Endothelial cell of hepatic sinusoid (primary cell): ENCODE data around the gene OR8D2.

Source experiments
- in situ Hi-C: cut with HindIII; loops from 2 replicates; pipeline ENCODE4 v1.10.0; 2017; ENCODE audit warnings: low sequenced_read_pairs

Gene OR8D2, protein sequence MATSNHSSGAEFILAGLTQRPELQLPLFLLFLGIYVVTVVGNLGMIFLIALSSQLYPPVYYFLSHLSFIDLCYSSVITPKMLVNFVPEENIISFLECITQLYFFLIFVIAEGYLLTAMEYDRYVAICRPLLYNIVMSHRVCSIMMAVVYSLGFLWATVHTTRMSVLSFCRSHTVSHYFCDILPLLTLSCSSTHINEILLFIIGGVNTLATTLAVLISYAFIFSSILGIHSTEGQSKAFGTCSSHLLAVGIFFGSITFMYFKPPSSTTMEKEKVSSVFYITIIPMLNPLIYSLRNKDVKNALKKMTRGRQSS

DNA sequence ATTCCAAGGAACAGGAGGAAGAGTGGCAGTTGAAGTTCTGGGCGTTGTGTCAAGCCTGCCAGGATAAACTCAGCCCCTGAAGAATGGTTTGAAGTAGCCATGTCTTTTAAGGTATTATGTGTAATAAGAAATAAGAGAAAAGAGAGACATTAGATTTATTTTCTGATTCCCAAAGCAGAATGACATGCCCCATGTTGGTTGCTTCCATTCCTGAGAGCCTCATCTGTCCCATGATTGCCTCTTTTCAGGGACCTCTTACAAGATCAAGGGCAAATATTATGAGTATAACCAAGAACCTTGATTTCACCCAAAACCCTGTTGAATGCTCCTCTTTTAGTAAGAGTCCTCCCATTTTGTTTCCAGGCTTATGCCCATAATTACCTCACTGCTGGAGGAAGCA is at the start of gene OR8D2:
OR8D2 (minus strand) TSS at position 101 of the 400 bp plus-strand sequence; CDS start at position 101, 0 bp downstream.
- in situ Hi-C loops, result no loop called here

DNA sequence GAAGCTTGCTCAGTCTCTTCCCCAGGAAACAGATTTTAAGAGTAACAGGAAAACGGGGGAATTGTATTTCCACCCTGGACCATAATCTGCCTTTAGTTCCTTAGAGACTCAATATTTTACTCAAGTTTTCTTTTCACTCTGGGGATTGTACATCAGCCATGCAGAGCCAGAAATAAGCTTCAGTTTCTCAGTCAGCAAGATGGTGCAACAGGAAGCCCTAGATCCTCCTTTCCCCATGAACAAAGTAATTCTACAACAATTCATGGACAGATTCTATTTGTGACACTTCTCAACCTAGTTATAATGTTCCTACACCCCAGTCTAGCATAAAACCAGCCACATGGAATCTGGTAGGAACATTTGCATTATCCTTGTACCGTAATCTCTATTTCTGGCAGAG is 39.6 kb upstream of the OR8D2 start:
- in situ Hi-C loops, result no loop called here

DNA sequence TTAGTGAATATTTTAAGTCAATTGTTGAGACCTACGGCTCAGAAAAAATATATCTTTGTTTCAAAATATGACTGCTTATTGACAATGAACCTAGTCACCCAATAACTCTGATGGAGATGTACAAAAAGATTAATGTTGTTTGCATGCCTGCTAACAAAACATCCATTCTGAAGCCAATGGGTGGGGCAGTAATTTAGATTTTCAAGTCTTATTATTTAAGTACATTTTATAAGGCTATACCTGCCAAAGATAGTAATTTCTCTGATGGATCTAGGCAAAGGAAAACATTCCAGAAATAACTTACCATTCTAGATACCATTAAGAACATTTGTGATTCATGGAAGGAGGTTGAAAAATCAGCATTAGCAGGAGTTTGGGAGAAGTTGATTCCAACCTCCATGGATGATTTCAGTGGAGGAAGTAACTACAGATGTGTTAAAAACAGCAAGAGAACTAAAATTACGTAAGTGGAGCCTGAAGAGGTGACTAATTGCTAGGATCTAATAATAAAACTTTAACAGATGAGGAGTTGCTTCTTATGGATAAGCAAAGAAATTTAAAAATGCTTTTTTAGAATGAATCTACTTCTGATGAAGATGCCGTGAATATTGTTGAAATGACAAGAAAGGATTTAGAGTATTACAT is 26.4 kb upstream of the OR8D2 start:
- in situ Hi-C loops, result no loop called here

DNA sequence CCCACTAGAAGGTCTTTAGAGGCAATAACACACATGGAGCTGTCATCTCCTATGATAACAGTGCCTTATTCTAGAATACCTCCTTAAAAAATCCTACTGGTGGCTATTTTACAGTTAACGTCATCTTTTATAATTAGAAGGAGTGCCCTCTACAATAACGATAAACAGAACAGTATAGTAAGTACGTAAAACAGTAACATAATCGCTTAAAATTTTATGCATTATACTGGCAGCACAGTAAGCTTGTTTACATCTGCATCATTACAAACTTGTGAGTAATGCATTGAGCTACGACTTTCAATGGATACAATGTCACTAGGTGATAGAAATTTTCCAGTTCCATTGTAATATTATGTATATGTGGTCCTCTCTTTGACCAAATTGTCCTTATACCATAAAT is 24.3 kb upstream of the OR8D2 start:
- in situ Hi-C loops, result no loop called here

DNA sequence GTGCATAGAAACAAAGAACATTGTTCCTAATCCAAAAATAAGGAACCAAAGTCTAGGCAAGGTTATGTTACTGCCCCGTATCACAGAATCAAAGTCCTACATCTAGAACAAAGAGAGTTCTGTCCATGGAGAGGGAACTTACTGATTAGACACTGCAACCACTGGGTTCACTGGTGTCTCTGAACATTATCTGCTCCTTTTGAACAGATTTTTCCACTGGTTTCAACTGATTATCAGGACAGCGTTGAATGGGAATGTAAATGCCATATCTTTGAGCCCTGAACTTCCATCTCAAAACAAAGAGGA is 20.1 kb upstream of the OR8D2 start:
- in situ Hi-C loops, result no loop called here

DNA sequence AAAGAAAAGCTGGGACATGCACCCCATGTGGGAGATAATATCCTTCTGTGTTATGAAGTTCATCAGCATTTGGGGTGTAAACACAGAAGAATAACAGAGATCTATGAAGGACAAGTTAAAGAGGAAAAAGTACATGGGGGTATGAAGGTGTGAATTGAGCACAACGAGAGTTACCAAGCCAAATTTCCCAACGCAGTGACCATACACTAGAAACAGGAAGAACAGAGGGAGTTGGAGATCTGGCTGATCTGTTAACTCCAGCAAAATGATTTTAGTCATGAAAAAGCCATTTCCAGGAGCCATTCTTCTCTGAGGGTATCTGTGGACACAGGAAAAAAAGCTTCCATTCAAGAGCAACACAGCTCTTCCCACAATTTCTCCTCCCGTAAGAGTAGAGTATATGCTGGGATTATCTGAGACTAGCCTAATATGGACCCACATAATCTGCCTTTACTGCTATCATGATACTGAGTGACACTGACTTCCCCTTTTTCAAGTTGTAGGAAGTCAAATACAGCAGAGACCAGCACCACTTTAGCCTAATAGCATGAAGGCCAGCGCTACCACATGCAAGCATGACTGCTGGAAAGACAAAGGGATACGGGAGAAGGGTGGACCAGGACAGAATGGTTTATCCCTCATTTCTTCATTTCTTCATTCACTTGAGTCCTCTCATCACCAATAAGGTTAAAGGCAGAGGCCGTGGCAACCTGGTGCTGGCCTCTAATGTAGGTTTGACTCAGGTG is 19.6 kb upstream of the OR8D2 start:
- in situ Hi-C loops, result no loop called here

DNA sequence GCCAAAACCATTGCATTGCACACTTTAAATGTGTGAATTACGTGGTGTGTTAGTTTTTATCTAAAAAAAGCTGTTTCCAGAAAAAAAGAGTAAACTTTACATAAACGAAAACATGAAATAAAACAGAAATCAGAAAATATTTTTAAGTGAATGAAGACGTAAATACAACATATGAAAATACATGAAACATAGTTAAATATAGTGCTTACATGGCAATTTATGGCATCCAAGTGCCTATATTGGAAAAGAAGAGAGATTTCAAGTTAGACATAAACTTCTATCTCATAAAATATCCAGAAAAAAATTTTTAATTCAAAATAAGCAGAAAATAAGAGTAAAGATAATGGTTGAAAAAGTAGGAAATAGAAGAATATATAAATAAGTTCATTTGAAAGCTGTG is 11.9 kb upstream of the OR8D2 start:
- in situ Hi-C loops, result no loop called here

DNA sequence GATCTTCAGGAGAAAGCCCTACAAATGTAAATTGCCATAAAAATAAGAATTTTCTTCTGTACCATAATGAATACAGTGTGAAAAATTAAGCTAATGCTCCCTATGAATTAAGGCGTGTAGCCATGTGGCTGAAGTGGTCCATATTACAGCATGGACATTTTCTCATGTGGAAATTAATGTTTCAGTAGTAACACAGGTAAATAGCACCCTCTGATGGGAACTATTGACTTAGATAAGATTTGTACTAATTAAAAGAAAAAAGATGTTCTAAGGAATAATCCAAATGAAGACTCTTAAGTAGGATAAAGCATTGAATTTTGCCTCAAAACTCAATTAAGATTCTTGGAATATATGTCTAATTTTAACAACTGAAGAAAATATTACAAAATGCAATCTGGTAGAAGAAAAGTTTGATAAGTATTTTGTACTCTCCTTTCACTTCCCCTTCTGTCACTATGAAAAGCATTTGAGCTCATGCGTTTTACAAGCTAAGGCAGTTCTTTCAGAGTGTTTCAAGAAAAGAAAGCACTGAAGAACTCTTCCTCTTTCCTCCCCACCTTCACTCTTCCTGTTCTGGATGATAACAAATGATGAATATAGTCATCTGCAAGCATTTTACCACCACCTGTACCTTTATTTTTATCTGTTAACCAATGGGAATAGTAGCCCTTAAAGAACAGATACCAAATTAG is 9.9 kb upstream of the OR8D2 start:
- in situ Hi-C loops, result no loop called here

DNA sequence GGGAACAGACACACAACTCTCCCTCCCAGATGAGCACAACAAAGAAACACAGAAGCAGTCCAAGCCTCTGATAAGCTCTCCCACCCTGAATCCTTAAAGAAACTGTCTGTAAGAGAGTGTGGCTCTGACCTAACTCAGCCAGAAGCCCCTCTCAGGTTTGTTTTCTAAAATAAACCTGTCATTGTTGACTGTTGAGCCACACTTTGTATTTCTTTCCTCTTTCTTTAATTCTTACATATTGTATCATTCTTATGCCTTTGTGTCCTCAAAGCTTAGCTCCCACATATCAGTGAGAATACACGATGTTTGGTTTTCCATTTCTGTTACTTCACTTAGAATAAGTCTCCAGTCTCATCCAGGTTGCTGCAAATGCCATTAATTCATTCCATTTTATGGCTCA is 7.8 kb upstream of the OR8D2 start:
- in situ Hi-C loops, result no loop called here

DNA sequence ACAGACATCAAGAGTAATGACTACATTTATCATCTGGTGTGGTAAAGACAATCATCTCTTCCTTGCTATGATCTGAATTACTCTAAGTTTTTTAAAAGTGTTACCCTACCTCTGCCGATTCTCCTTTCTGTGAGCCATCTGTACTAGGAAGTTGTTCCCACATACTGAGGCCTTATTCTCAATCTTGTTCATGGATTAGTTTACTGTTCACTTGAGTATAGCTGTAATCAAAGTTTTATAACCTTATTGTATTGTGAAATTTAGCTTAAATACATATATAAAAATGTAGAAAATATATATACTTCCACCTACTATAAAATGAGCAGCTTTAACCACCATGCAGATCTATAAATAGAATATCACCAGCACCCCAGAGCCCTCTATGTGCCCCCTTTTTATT is 2.4 kb upstream of the OR8D2 start:
- in situ Hi-C loops, result no loop called here

DNA sequence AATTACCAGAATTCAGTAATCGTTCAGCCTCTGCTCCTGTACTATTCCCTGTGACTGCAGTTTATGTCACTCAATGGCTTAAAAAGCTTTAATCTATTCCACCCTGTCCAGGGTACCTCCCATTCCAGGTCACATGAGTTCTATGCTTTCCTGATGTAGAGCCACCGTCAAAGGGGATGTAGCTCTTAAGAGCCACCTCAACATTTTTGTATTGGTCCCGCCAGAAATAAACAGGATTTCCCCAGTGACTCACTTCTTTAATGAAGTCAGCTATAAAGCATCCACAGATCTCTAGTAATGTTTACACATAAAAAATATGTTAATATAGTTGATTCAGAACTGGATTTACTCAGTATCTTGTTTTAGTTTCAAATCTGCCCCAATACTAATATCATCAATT is 4.9 kb downstream of the OR8D2 start:
- in situ Hi-C loops, result no loop called here

DNA sequence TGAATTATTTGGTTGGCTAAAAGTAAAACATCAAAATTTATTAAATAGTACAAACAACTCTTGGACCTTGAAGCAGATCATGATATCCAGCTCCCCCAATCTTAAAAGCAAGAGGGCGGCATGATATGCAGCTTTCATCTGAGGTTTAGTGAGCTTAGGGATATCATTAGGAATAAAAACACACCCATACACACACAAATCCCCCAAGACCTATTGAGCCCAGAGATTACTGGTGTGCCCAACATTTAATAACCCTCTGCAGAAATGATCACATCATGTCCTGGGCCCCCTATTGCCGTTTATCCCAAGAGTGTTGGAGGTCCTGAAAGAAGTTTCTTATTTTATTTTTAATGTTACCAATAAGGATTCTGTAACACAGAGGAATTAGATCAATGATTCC is 6.1 kb downstream of the OR8D2 start, which contains the start of gene OR8D1:
OR8D1 (minus strand) TSS at position 101 of the 400 bp plus-strand sequence. CDS start 3,183 bp downstream, outside the sequence.
- in situ Hi-C loops, result no loop called here

DNA sequence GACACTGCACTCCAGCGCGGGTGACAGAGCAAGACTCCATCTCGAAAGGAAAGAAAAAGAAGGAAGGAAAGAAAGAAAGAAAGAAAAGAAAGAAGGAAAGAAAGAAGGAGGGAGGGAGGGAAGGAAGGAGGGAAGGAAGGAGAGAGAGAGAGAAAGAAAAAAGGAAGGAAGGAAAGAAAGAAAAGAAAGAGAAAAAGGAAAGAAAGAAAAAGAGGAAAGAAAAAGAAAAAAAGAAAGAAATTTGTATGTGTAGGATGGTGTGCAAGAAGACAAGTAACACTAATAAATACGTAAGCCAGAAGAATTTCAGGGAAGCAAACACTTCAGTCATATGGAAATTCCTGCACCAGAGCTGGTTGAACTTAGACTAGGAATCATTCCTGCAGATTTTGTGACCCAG is 6.9 kb downstream of the OR8D2 start:
- in situ Hi-C loops, result no loop called here

DNA sequence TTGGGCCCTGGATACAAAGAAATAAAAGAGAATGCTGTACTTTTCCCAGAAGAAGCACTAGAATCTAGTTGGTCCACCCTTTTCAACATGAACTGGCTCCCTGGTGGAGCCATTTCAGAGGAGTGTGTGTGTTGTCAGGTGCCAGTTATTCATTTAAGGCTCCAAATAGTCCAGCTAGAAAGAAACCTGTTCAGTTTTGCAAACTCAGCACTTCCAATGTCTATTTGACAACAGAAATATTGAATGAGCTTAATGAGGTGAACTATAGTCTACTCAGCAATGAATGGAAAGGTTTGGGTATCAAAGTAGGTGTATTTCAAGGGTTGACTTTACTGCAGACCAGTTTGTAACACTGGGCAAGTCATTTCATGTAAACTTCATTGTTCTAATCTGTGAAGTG is 8.3 kb downstream of the OR8D2 start:
- in situ Hi-C loops, result no loop called here

DNA sequence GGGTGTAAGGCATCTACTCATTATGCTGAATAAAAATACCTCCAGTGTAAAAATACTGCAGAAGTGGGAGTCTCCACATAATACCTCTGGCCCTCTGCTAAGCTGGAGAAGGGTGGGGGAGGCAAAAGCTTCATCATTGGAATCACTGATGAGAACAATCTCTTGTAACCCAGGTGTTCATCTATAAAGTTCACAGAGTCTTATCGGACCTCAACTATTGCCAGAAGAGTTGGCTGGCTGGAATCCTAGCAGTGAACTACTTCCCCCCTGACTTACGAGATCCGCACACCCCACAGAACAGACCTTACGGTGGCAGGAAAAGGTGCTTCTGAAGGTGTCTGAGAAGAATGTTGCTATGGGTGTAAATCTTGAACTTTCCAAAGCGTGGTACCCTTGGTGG is 8.7 kb downstream of the OR8D2 start:
- in situ Hi-C loops, result no loop called here

DNA sequence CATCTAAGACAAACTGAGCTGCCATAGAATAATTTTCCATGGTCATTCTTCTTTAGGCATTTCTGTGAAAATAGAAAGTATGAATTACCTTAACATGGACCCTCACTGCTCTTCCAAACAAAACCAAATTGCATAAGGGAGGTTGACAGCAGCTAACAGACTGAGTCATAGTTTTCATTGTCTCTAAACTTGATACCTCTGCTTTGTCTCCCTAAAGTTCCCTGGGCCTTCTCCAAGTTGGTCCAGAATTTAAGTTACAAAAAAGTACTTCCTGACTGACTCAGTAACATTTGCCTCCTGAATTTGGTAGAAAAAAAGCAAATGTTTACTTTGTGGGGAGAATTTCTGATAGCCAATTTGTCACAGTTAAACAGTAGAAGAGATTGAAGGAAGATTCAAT is 9.3 kb downstream of the OR8D2 start:
- in situ Hi-C loops, result no loop called here

DNA sequence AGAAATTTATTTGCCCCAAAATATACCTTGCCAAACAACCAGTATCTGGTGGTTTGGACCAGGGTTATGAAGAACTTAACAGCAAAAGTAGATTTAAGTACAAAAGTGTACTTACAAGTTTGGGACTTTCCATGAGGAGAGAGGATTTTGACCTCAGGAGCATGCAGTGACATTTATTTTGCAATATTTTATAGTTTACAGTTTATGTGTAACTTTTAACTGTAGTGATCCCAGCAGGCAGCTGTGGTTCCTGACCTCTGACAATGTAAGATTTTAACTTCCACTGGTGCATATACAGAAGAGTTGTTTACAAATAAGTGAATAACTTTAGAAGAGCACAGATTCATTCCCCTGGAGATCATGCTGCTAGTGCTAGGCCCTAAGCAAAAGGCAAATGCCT is 12.9 kb downstream of the OR8D2 start:
- in situ Hi-C loops, result no loop called here

DNA sequence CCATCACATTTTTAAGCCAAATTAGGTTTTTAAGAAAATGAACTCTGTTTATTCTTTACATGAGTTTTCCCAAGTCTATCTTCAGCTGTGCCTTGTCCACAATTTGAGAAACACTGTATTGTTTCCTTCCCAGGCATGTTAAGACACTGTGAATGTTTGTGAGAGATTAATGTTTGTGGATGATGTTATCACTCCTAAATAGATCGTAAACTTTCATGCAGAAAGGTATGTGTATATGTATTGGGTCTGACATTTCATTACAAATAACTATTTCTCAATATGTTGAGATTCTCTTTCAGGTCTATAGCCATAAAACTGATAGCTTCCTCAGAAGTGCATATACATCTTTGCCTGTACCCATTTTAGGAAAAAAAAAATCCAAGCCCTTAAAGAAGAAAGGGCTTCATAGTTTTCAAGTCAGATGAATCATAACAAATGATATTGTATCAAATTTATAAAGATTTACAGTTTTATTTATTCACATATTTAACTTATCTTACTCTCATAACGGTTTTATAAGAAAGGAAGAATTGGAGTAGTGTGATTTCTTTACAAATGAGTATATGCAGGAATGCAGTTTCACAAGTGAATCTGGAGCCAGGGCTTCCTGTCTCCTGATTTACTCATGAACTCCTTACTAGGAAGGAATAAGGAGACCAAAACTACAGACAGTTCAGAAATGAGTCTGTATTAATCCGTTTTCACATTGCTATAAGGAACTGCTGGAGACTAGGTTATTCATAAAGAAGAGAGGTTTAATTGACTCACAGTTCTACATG is 17.5 kb downstream of the OR8D2 start:
- in situ Hi-C loops, result no loop called here

DNA sequence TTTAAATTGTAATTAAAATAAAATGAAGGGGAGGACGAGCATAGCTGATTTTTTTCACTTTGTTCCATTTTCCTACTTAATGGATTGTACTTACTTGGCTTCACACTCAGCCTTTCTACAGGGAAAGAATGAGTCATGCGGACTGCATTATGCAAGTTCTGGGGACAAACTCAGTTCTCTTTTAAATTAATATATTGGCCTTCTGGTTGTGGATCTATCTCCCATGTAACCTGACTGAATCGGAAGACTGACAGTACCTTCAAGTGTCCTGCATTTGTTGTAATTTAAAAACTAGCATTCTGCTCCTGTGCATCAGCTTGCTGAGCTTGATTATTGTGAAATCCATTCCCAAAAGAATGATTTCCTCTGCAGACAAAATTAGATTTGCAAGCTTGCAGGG is 18.4 kb downstream of the OR8D2 start:
- in situ Hi-C loops, result no loop called here

DNA sequence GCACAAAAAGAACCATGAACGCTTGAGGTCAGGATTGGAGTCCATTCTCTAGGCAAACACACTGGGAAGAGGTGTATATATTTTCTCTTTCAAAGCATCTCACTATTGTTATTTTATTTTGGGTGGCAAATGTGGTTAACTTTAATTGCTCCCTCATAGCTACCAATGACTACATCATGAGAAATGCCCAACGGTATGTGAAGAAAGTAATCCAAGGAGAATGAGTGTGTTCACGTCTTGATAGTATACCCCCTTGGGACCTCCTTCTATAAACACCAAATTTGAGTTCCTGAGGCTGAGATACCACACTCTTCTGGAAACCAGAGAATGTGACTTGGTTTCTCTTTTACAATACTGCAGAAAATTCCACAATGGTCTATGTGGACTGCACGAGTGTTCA is 22.1 kb downstream of the OR8D2 start:
- in situ Hi-C loops, result no loop called here

DNA sequence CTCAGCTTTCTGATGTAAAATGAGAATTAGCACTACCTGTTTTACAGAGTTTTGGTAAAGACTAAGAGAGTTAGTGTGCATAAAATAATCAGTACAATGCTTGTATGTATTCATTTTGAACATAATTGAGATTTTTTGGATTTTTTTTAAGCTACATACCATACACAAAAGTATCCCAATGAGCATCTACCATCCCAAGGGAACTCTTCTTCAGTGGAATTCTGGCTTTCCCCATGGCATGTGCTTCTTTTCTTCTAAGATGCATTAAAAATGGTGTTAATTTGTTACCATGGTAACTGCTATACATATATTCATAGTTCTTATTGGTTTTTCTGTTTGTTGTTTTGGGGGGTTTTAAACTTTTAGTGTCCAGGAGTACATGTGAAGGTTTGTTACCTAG is 24.0 kb downstream of the OR8D2 start:
- in situ Hi-C loops, result no loop called here
